ENCODE measurements around the gene MPZL1.

- TF ChIP-seq POLR2A (IDR thresholded peaks at IDR 0.05; ENCODE audit: low read length), result no peak
- TF ChIP-seq SREBF2 (IDR thresholded peaks at IDR 0.05), result no peak
- TF ChIP-seq CTCF (IDR thresholded peaks at IDR 0.05), result no peak
- TF ChIP-seq ELK1 (IDR thresholded peaks at IDR 0.05; ENCODE audit: low read depth, low read length), result no peak
- no peak for TF ChIP-seq CHD2 (IDR thresholded peaks at IDR 0.05; ENCODE audit: low read length, partially characterized antibody)
- no peak for TF ChIP-seq CBX8 (IDR thresholded peaks at IDR 0.05)
- no peak for TF ChIP-seq SMC3 (IDR thresholded peaks at IDR 0.05)
These were observed 7.1 kb downstream of the MPZL1 start for GRCh38 chr1:167728818-167729410.

Measured in A549 (cell line).